PC-9 (cell line): Measurements from ENCODE around the gene HOXC9. TPM values are rescaled to one million over a fixed set of nuclear protein-coding genes. Genes with fewer than 3 reads are reported as not detected.

Experiments
- BruUV-seq: library from RNA; stranded (reverse); fragments of 400-500 nt; replicated peaks from 2 replicates; lab custom pipeline; 2021; lab: Mats Ljungman, UMichigan
- CTCF ChIA-PET: fragments of 300-600 bp; sonication (Branson Sonifier 250); formaldehyde crosslinking; loops from one replicate; lab custom pipeline; 2022; ENCODE audit warnings: antibody characterized with exemption; lab: Charles Lee
- POLR2A ChIA-PET: fragments of 300-600 bp; sonication (Branson Sonifier 250); formaldehyde crosslinking; loops from one replicate; lab custom pipeline; 2022; ENCODE audit warnings: antibody characterized with exemption; ENCODE audit not compliant: unreplicated experiment; lab: Charles Lee
- DNase-seq, 2 experiments: peaks; one replicate each; pipeline versions ENCODE4 v3.0.0 to v3.0.0-alpha.2; 2015 to 2022; ENCODE audit warnings: mixed read lengths in 1 of 2
- H2AFZ ChIP-seq: fragments of 200-600 bp; sonication (generic); 2 replicates; pipeline ENCODE4 v1.8.1; 2017; ENCODE audit warnings: antibody characterized with exemption
- H3F3A ChIP-seq: fragments of 200-600 bp; sonication (generic); 2 replicates; pipeline ENCODE4 v1.8.1; 2017; ENCODE audit warnings: antibody characterized with exemption, mild to moderate bottlenecking, low read depth; ENCODE audit not compliant: insufficient read depth
- H3K27ac ChIP-seq: fragments of 200-600 bp; sonication (generic); 2 replicates; pipeline ENCODE4 v1.6.1; 2016; ENCODE audit warnings: mixed run types
- H3K27me3 ChIP-seq: fragments of 200-600 bp; sonication (generic); 2 replicates; pipeline ENCODE4 v1.6.1; 2016; ENCODE audit warnings: low read depth, mixed run types; ENCODE audit not compliant: insufficient read depth
- H3K36me3 ChIP-seq: fragments of 200-600 bp; sonication (generic); 2 replicates; pipeline ENCODE4 v1.6.1; 2016; ENCODE audit warnings: low read depth, mixed run types
- H3K4me1 ChIP-seq: fragments of 200-600 bp; sonication (generic); replicated peaks from 2 replicates; pipeline ENCODE4 v1.6.1; 2016; ENCODE audit warnings: mixed run types; ENCODE audit not compliant: insufficient read depth
- H3K4me2 ChIP-seq: fragments of 200-600 bp; sonication (generic); 2 replicates; pipeline ENCODE4 v1.6.1; 2017; ENCODE audit warnings: mixed run types
- H3K4me3 ChIP-seq: fragments of 200-600 bp; sonication (generic); 2 replicates; pipeline ENCODE4 v1.6.1; 2016; ENCODE audit warnings: mixed run types
- H3K79me2 ChIP-seq: fragments of 200-600 bp; sonication (generic); 2 replicates; pipeline ENCODE4 v1.6.1; 2017; ENCODE audit warnings: low read depth, mixed run types
- H3K9me2 ChIP-seq: fragments of 200-600 bp; sonication (generic); 2 replicates; pipeline ENCODE4 v1.8.1; 2017; ENCODE audit warnings: mild to moderate bottlenecking; ENCODE audit not compliant: insufficient read depth
- H3K9me3 ChIP-seq: fragments of 200-600 bp; sonication (generic); 2 replicates; pipeline ENCODE4 v1.8.1; 2016; ENCODE audit warnings: low read depth; ENCODE audit not compliant: insufficient read depth
- H4K20me1 ChIP-seq: fragments of 200-600 bp; sonication (generic); 2 replicates; pipeline ENCODE4 v1.8.1; 2017; ENCODE audit not compliant: insufficient read depth
- CTCF ChIP-seq: fragments of 200-600 bp; sonication (generic); conservative IDR thresholded peaks from 2 replicates; pipeline ENCODE4 v1.6.1; 2017; ENCODE audit warnings: mixed run types, antibody characterized with exemption, mild to moderate bottlenecking, moderate library complexity
- EZH2 ChIP-seq: fragments of 200-600 bp; sonication (generic); IDR thresholded peaks from 2 replicates; pipeline ENCODE4 v1.8.0; 2017; ENCODE audit warnings: antibody characterized with exemption, low read depth
- intact Hi-C: fragments of 100-400 bp; cut with micrococcal nuclease; formaldehyde crosslinking; loops from one replicate; pipeline ENCODE4 v1.10.0; 2022; ENCODE audit not compliant: unreplicated experiment
- total RNA-seq: library from RNA; stranded (reverse); gene quantifications from 2 replicates; pipeline ENCODE4 v1.2.3, GENCODE V29; 2021

Gene HOXC9
- total RNA-seq, 1 experiment from 2014 or later: 10.2 TPM

- Histone ChIP-seq H3K27me3 (no peaks in the 10 kb centered on the region), H3K79me2 (no peaks in the 10 kb centered on the region), H3F3A (no peaks in the 10 kb centered on the region), H3K27ac (no peak overlapping the region), H3K9me2 (no peaks in the 10 kb centered on the region), H3K4me2 (no peak overlapping the region), H3K36me3 (no peaks in the 10 kb centered on the region), H3K4me3 (no peak overlapping the region), H3K9me3 (no peaks in the 10 kb centered on the region), H4K20me1 (no peaks in the 10 kb centered on the region), H2AFZ (no peak overlapping the region), H3K4me1 (0 out of 2 replicates have a peak, but pooled peaks cover 5% of the 10 kb centered on the region)
- CTCF ChIA-PET: interaction anchor here (0.6 kb wide), 1 partner anchor 13 kb away, joined by 13 read pairs; no protein-coding TSS in a partner anchor
- intact Hi-C loops: no loop called here
- DNase-seq: no peak
- no TSS peak for BruUV-seq
- POLR2A ChIA-PET: no interaction called here
- no peak for TF ChIP-seq CTCF
- no peak for TF ChIP-seq EZH2
These were observed 30.5 kb downstream of the HOXC9 start for GRCh38 chr12:54030442-54030801.

- DNase-seq: no peak
- Histone ChIP-seq H3K4me3 (no peak overlapping the region), H3K9me3 (no peaks in the 10 kb centered on the region), H3K27ac (no peak overlapping the region), H3K9me2 (no peaks in the 10 kb centered on the region), H3K4me1 (0 out of 2 replicates have a peak, but pooled peaks cover 5% of the 10 kb centered on the region), H4K20me1 (no peaks in the 10 kb centered on the region), H2AFZ (no peak overlapping the region), H3F3A (no peaks in the 10 kb centered on the region), H3K27me3 (no peaks in the 10 kb centered on the region), H3K79me2 (no peaks in the 10 kb centered on the region), H3K4me2 (no peak overlapping the region), H3K36me3 (no peaks in the 10 kb centered on the region)
- TF ChIP-seq CTCF: no peak
- no peak for TF ChIP-seq EZH2
- intact Hi-C loops: no loop called here
- ChIA-PET POLR2A (no interaction called here), CTCF (interaction anchor here (0.6 to 2.5 kb wide), 3 partner anchors 13 to 161 kb away, joined by 11 to 32 read pairs (median 13); partner anchors contain the start of gene SMUG1)
- BruUV-seq: no TSS peak
These were observed 31.0 kb downstream of the HOXC9 start for GRCh38 chr12:54030889-54031471.

- BruUV-seq: no TSS peak
- Histone ChIP-seq H3F3A (no peaks in the 10 kb centered on the region), H2AFZ (no peak overlapping the region), H3K4me1 (0 out of 2 replicates have a peak, but pooled peaks cover 5% of the 10 kb centered on the region), H3K36me3 (no peaks in the 10 kb centered on the region), H3K9me2 (no peaks in the 10 kb centered on the region), H3K27ac (no peak overlapping the region), H3K4me3 (no peak overlapping the region), H3K9me3 (no peaks in the 10 kb centered on the region), H3K4me2 (no peak overlapping the region), H4K20me1 (no peaks in the 10 kb centered on the region), H3K79me2 (no peaks in the 10 kb centered on the region), H3K27me3 (no peaks in the 10 kb centered on the region)
- intact Hi-C loops: no loop called here
- CTCF ChIA-PET: interaction anchor here (1.5 to 2.5 kb wide), 3 partner anchors 14 to 160 kb away, joined by 9 to 32 read pairs (median 11); partner anchors contain the start of gene SMUG1
- DNase-seq: no peak
- no peak for TF ChIP-seq EZH2
- TF ChIP-seq CTCF: no peak
- POLR2A ChIA-PET: no interaction called here
These were observed 31.5 kb downstream of the HOXC9 start for GRCh38 chr12:54031480-54031879.
